H1 (cell line): ENCODE results near the gene ELMO3. TPM values are rescaled to one million over a fixed set of nuclear protein-coding genes. Genes with fewer than 3 reads are reported as not detected.

Experiments used
- CTCF ChIA-PET: fragments of 300-600 bp; sonication (Branson Sonifier 250); formaldehyde crosslinking; loops from one replicate; lab custom pipeline; 2021; ENCODE audit not compliant: partially characterized antibody; lab: Charles Lee
- POLR2A ChIA-PET: fragments of 300-600 bp; sonication (Branson Sonifier 250); formaldehyde crosslinking; loops from one replicate; lab custom pipeline; 2021; ENCODE audit warnings: inconsistent platforms; ENCODE audit not compliant: partially characterized antibody; lab: Charles Lee
- DNase-seq, 2 experiments: peaks; one replicate each; pipeline versions ENCODE4 v3.0.0 to v3.0.0-alpha.2; 2010 to 2022; ENCODE audit warnings: low spot score in 2 of 2, low read depth in 1 of 2, mixed read lengths in 1 of 2
- FAIRE-seq: peaks from 2 replicates; lab custom pipeline; 2011; peaks lifted over from hg19 to GRCh38; lab: Jason Lieb, UNC
- H2AFZ ChIP-seq: 2 replicates; pipeline ENCODE4 v1.8.1; 2012; ENCODE audit warnings: low read length, inconsistent platforms
- H2AK5ac ChIP-seq: 2 replicates; pipeline ENCODE4 v1.6.1; 2013; ENCODE audit warnings: low read depth, low read length
- H2BK120ac ChIP-seq: replicated peaks from 2 replicates; pipeline ENCODE3; 2013; ENCODE audit warnings: low read depth, low read length, inconsistent platforms
- H2BK12ac ChIP-seq: 2 replicates; pipeline ENCODE4 v1.6.1; 2013; ENCODE audit warnings: low read depth, low read length
- H2BK15ac ChIP-seq: 2 replicates; pipeline ENCODE4 v1.6.1; 2013; ENCODE audit warnings: low read length
- H2BK20ac ChIP-seq: 2 replicates; pipeline ENCODE4 v1.6.1; 2013; ENCODE audit warnings: low read length
- H2BK5ac ChIP-seq: 2 replicates; pipeline ENCODE4 v1.6.1; 2013; ENCODE audit warnings: low read depth, low read length
- H3K14ac ChIP-seq: 2 replicates; pipeline ENCODE4 v1.6.1; 2013; ENCODE audit warnings: inconsistent platforms; ENCODE audit not compliant: insufficient read length
- H3K18ac ChIP-seq: 2 replicates; pipeline ENCODE4 v1.6.1; 2013; ENCODE audit warnings: low read length; ENCODE audit errors: extremely low read depth
- H3K23ac ChIP-seq: 2 replicates; pipeline ENCODE4 v1.6.1; 2013; ENCODE audit warnings: inconsistent platforms; ENCODE audit not compliant: insufficient read length
- H3K23me2 ChIP-seq: 2 replicates; pipeline ENCODE4 v1.6.1; 2013; ENCODE audit warnings: low read depth, low read length
- H3K27ac ChIP-seq: 2 replicates; pipeline ENCODE4 v1.6.1; 2011; ENCODE audit warnings: low read depth, low read length, inconsistent platforms
- H3K27me3 ChIP-seq, 4 experiments: replicated peaks in 1 of 4; 1 replicate in 1 of 4; 2 replicates in 3 of 4; pipeline versions ENCODE4 v1.6.1 to v1.8.1; 2011 to 2013; ENCODE audit warnings: low read length in 3 of 4, mild to moderate bottlenecking in 3 of 4, inconsistent platforms in 2 of 4, mixed read lengths in 2 of 4, moderate library complexity in 1 of 4; ENCODE audit not compliant: control insufficient read depth in 3 of 4, insufficient read depth in 3 of 4; ENCODE audit errors: extremely low read depth in 1 of 4
- H3K36me3 ChIP-seq, 4 experiments: 2 replicates each; pipeline versions ENCODE4 v1.6.1 to v1.8.1; 2011 to 2013; ENCODE audit warnings: mild to moderate bottlenecking in 4 of 4, low read length in 3 of 4, moderate library complexity in 2 of 4, control low read depth in 1 of 4, inconsistent platforms in 1 of 4; ENCODE audit not compliant: insufficient read depth in 4 of 4, control insufficient read depth in 2 of 4
- H3K4ac ChIP-seq: replicated peaks from 2 replicates; pipeline ENCODE3; 2013; ENCODE audit warnings: low read length, low read depth, mixed read lengths, inconsistent platforms; ENCODE audit not compliant: insufficient read length
- H3K4me1 ChIP-seq, 4 experiments: replicated peaks in 1 of 4; 1 replicate in 1 of 4; 2 replicates in 3 of 4; pipeline versions ENCODE4 v1.6.1 to v1.8.1; 2011 to 2013; ENCODE audit warnings: low read length in 3 of 4, inconsistent platforms in 2 of 4, mixed read lengths in 1 of 4; ENCODE audit not compliant: insufficient read depth in 4 of 4, control insufficient read depth in 3 of 4
- H3K4me2 ChIP-seq, 2 experiments: 2 replicates each; pipeline versions ENCODE4 v1.6.1 to v1.8.1; 2011 to 2013; ENCODE audit warnings: low read depth in 2 of 2, low read length in 2 of 2, control low read depth in 1 of 2, inconsistent platforms in 1 of 2, mild to moderate bottlenecking in 1 of 2; ENCODE audit not compliant: insufficient read depth in 1 of 2
- H3K4me3 ChIP-seq, 4 experiments: fragments of 200-600, 300-600 bp in 1 of 4; sonication (generic), shearing (Covaris generic), sonication (Bioruptor Twin) in 1 of 4; 2 replicates each; pipeline versions ENCODE4 v1.5.1 to v1.8.1; 2011 to 2016; ENCODE audit warnings: low read length in 4 of 4, low read depth in 3 of 4, control low read depth in 2 of 4, inconsistent platforms in 2 of 4, mild to moderate bottlenecking in 2 of 4, mixed read lengths in 1 of 4, moderate library complexity in 1 of 4; ENCODE audit not compliant: insufficient read depth in 2 of 4; ENCODE audit errors: extremely low read depth in 1 of 4
- H3K56ac ChIP-seq: replicated peaks from 2 replicates; pipeline ENCODE3; 2013; ENCODE audit warnings: low read depth, mild to moderate bottlenecking, mixed read lengths, low read length, inconsistent platforms; ENCODE audit not compliant: insufficient read length
- H3K79me1 ChIP-seq: 2 replicates; pipeline ENCODE4 v1.6.1; 2013; ENCODE audit warnings: low read depth, low read length, control low read depth
- H3K79me2 ChIP-seq, 2 experiments: 2 replicates each; pipeline versions ENCODE4 v1.6.1 to v1.8.1; 2012 to 2013; ENCODE audit warnings: low read length in 2 of 2, mild to moderate bottlenecking in 2 of 2, inconsistent platforms in 1 of 2; ENCODE audit not compliant: insufficient read depth in 2 of 2, control insufficient read depth in 1 of 2
- H3K9ac ChIP-seq, 4 experiments: replicated peaks in 1 of 4; 1 replicate in 1 of 4; 2 replicates in 3 of 4; pipeline versions ENCODE4 v1.6.1 to v1.8.1; 2011 to 2013; ENCODE audit warnings: low read depth in 3 of 4, low read length in 3 of 4, control low read depth in 2 of 4, mild to moderate bottlenecking in 2 of 4, moderate library complexity in 2 of 4, inconsistent platforms in 1 of 4; ENCODE audit errors: extremely low read depth in 1 of 4
- H3K9me3 ChIP-seq, 2 experiments: 2 replicates each; pipeline versions ENCODE4 v1.6.1 to v1.8.1; 2012 to 2013; ENCODE audit warnings: mild to moderate bottlenecking in 2 of 2, moderate library complexity in 2 of 2, control low read depth in 1 of 2, inconsistent platforms in 1 of 2, low read depth in 1 of 2, low read length in 1 of 2, mixed read lengths in 1 of 2; ENCODE audit not compliant: insufficient read depth in 2 of 2
- H4K20me1 ChIP-seq, 2 experiments: replicated peaks in 1 of 2; 2 replicates each; pipeline versions ENCODE3 to v1.8.1; 2011 to 2013; ENCODE audit warnings: inconsistent platforms in 2 of 2, low read length in 2 of 2, mild to moderate bottlenecking in 1 of 2; ENCODE audit not compliant: insufficient read depth in 2 of 2, control insufficient read depth in 1 of 2
- H4K5ac ChIP-seq: 2 replicates; pipeline ENCODE4 v1.6.1; 2013; ENCODE audit warnings: low read length, low read depth, mixed read lengths, inconsistent platforms; ENCODE audit not compliant: insufficient read length
- H4K8ac ChIP-seq: 2 replicates; pipeline ENCODE4 v1.8.0; 2013; ENCODE audit warnings: mild to moderate bottlenecking, moderate library complexity, low read length, inconsistent platforms; ENCODE audit not compliant: insufficient read depth; ENCODE audit errors: extremely low read depth
- H4K91ac ChIP-seq: replicated peaks from 2 replicates; pipeline ENCODE3; 2013; ENCODE audit warnings: low read length, mixed read lengths, inconsistent platforms; ENCODE audit not compliant: insufficient read length
- TEAD4 ChIP-seq: IDR thresholded peaks from 2 replicates; pipeline ENCODE4 v1.6.1; 2012; ENCODE audit warnings: low read depth, low read length, inconsistent platforms, mixed read lengths
- WGBS, 2 experiments: shearing (Covaris generic) in 1 of 2; methylation state at CpG; one replicate each; pipeline versions ENCODE4 v1.1.6 to v1.1.7; 2013 to 2015; ENCODE audit warnings: low lambda C conversion rate in 2 of 2, mixed read lengths in 2 of 2, inconsistent platforms in 1 of 2, low coverage in 1 of 2, missing lambda C conversion rate in 1 of 2; ENCODE audit not compliant: insufficient replicate concordance in 2 of 2, insufficient coverage in 1 of 2, insufficient read length in 1 of 2; ENCODE audit errors: extremely low coverage in 1 of 2, missing lambda C conversion rate in 1 of 2; 5-methylcytosine and 5-hydroxymethylcytosine counted together
- polyA plus RNA-seq, 7 experiments: library from polyadenylated mRNA; depleted of rRNA in 3 of 7; stranded (reverse) in 5 of 7; unstranded in 2 of 7; fragments of >200 nt in 5 of 7; fragments of 200-250 nt in 2 of 7; gene quantifications; 1 replicate in 5 of 7; 2 replicates in 1 of 7; 4 replicates in 1 of 7; pipeline versions ENCODE4 v1.2.1 to v1.2.3, GENCODE V29; 2011 to 2013; ENCODE audit warnings: missing spikeins in 2 of 7, mixed read lengths in 2 of 7
- total RNA-seq: library from RNA; stranded (reverse); fragmentation: NEBNext Ultra II Directional; extraction: Animal tissue kit (Norgen Biotek cat#: 25700); gene quantifications from 2 replicates; pipeline ENCODE4 v1.2.1, GENCODE V29; 2021

ELMO3 gene
- total and polyA plus RNA-seq, 2 of the 8 experiments (the other 6 are each of a cell fraction or from before 2014, with no cell fraction given), result 9.6 to 10.9 TPM

DNA sequence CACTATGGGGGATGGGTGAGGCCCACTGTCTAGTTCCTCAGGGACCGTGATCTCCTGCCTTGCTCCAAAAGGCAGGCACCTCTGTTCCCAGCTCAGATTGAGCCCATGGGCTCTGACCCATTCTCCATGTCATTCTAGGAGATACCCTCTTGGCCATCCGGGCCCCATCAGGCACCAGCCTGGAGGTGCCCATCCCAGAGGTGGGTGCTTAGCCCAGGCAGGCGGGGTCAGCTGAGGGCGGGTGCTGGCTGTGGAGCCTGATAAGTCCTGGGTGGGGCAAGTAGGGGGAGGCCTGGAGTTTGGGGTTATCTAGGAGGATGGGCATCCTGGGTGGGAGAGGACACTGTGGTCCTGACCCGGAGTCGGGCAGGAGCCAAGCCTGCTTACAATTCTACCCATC, 4.7 kb upstream of the ELMO3 start:
- Histone ChIP-seq H3K4me1 (peaks cover 0 to 12% (median 7%) of the 10 kb centered on the region in 4 experiments; a peak in 5 of 7 replicates), H3K23me2 (peaks cover 9% of the 10 kb centered on the region), H2AK5ac (no peak overlapping the region), H3K36me3 (peaks cover 18 to 44% (median 34%) of the 10 kb centered on the region in 4 experiments), H4K5ac (no peak overlapping the region), H3K14ac (no peak overlapping the region), H3K9me3 (no peaks in the 10 kb centered on the region), H2BK120ac (no peak overlapping the region), H3K23ac (no peak overlapping the region), H2AFZ (no peak overlapping the region), H2BK5ac (no peak overlapping the region), H3K4ac (no peak overlapping the region), H4K91ac (no peak overlapping the region), H3K79me1 (peaks cover 10% of the 10 kb centered on the region), H3K18ac (no peak overlapping the region), H4K8ac (no peak overlapping the region), H2BK20ac (no peak overlapping the region), H3K27ac (no peak overlapping the region), H3K27me3 (no peaks in the 10 kb centered on the region), H3K56ac (no peak overlapping the region), H2BK15ac (no peak overlapping the region), H3K9ac (no peak overlapping the region), H3K4me2 (no peak overlapping the region; a peak in 1 of 4 replicates), H2BK12ac (no peak overlapping the region), H3K4me3 (no peak overlapping the region), H4K20me1 (peaks cover 5 to 29% of the 10 kb centered on the region in 2 experiments), H3K79me2 (peaks cover 8 to 17% of the 10 kb centered on the region in 2 experiments)
- 79% methylated on average over 6 of the region's 6 CpGs; no CpG with 5 or more reads in 1 of the 2 experiments for WGBS, 2 experiments
- CTCF ChIA-PET, result interaction anchor here (1.3 to 8.7 kb wide), 5 partner anchors 9 to 91 kb away, joined by 3 to 111 read pairs (median 6); no protein-coding TSS in a partner anchor
- DNase-seq, result no peak
- FAIRE-seq, result no peak
- POLR2A ChIA-PET, result interaction anchor here (0.8 to 1.3 kb wide), 4 partner anchors 10 to 53 kb away, joined by 3 to 5 read pairs (median 3); partner anchors contain the start of genes B3GNT9 and FHOD1
- no peak for TF ChIP-seq TEAD4
